ENCODE results near the gene ITPKC. TPM values are rescaled to one million over a fixed set of nuclear protein-coding genes. Genes with fewer than 3 reads are reported as not detected.

Gene ITPKC
- total and polyA plus RNA-seq, 10 of the 15 experiments (the other 5 are each of a cell fraction or from before 2014, with no cell fraction given), result 0.03 to 6.4 (median 3.5) TPM

DNA sequence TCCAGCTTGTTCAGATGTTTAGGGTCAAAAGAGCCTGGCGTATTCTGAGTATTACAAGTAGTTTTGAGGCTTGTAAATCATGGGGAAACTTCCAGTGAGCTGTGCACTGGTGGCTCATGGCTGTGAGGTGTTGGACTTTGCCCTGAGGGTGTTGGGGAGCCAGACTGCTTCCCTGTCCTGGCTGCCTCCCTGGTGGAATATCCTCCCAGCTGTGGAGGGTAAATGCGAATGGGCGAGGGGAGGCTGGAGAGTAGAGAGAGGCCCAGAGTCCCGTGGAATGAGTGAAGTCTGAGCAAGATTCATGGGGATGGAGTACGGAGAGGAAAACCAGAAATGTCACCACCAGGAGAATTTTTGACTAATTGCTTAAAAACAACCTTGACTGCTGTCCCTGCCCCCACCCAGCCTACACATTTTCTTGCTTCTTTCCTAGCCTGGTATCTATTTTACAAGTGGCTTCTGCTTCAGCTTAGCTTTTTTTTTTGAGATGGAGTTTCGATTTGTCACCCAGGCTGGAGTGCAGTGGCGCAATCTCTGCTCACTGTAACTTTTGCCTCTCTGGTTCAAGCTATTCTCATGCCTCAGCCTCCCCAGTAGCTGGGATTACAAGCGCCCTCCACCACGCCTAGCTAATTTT lies 37.8 kb downstream of the ITPKC start:
- Histone ChIP-seq H4K20me1 (ENCODE audit: control insufficient read depth, insufficient read depth) (peaks cover 14% of the 10 kb centered on the region), H3K79me2 (ENCODE audit: control insufficient read depth, insufficient read depth, low read length) (peaks cover 76% of the 10 kb centered on the region), H3K4me1 (ENCODE audit: control insufficient read depth, insufficient read depth, low read length) (peaks cover 19% of the 10 kb centered on the region), H2AFZ (ENCODE audit: control insufficient read depth, low read depth, low read length) (no peak overlapping the region), H3K9ac (ENCODE audit: control insufficient read depth, insufficient read depth, low read length) (peak overlapping the region; percentile 46), H3K27ac (ENCODE audit: control insufficient read depth, insufficient read depth) (peak overlapping the region; percentile 71), H3K9me3 (replicated peaks; ENCODE audit: control insufficient read depth, insufficient read depth, low read length) (no peaks in the 10 kb centered on the region), H3K4me2 (ENCODE audit: control insufficient read depth, insufficient read depth) (peak overlapping the region; percentile 95), H3K27me3 (replicated peaks in 1 of 2; ENCODE audit: control insufficient read depth in 2 of 2, insufficient read depth in 2 of 2, low read length in 1 of 2) (no peaks in the 10 kb centered on the region), H3K36me3 (ENCODE audit: control insufficient read depth in 2 of 2, insufficient read depth in 2 of 2, low read length in 1 of 2) (peaks cover 10 to 28% of the 10 kb centered on the region in 2 experiments; a peak in 3 of 4 replicates), H3K4me3 (peak overlapping the region; percentile 79)
- ATAC-seq, result no peak
- intact Hi-C loops (cut with micrococcal nuclease; ENCODE audit: unreplicated experiment), result loop anchor here (1.0 to 5.0 kb wide), 2 partner anchors 23 to 92 kb away; no protein-coding TSS in a partner anchor
- CTCF ChIA-PET, result interaction anchor here (1.0 to 9.0 kb wide), 10 partner anchors 16 to 93 kb away, joined by 3 to 72 read pairs (median 5); partner anchors contain the start of genes EGLN2 and RAB4B
- 0% methylated on average over 9 of the region's 9 CpGs for WGBS (ENCODE audit: insufficient coverage, insufficient replicate concordance, low lambda C conversion rate, missing lambda C conversion rate)
- no peak for DNase-seq (ENCODE audit: low read depth, low spot score)
- in situ Hi-C loops (cut with MboI), result no loop called here
- BruUV-seq (replicated peaks), result no TSS peak
- RAD21 ChIA-PET (ENCODE audit: unreplicated experiment), result interaction anchor here (0.6 to 16.3 kb wide), 18 partner anchors 9 to 1265 kb away, joined by 3 to 291 read pairs (median 4); partner anchors contain the start of genes EGLN2, MIA, NUMBL and RAB4B
- FAIRE-seq, result no peak
- POLR2A ChIA-PET, result interaction anchor here (0.5 to 9.5 kb wide), 20 partner anchors 9 to 591 kb away, joined by 3 to 331 read pairs (median 5); partner anchors contain the start of genes COQ8B, EGLN2, MIA and NUMBL
- SMC1A ChIA-PET (ENCODE audit: uncharacterized antibody, unreplicated experiment), result interaction anchor here (0.8 to 13.2 kb wide), 11 partner anchors 10 to 352 kb away, joined by 3 to 256 read pairs (median 3); partner anchors contain the start of genes COQ8B, EGLN2, ITPKC and MIA
- TF ChIP-seq NKRF (conservative IDR thresholded peaks at IDR 0.05) (no peak), HCFC1 (IDR thresholded peaks at IDR 0.05; ENCODE audit: low read length) (no peak), MEF2B (IDR thresholded peaks at IDR 0.05; ENCODE audit: partially characterized antibody, poor library complexity, severe bottlenecking) (no peak), GABPA (IDR thresholded peaks at IDR 0.05; ENCODE audit: low read depth) (no peak), IKZF1 (conservative IDR thresholded peaks at IDR 0.05) (peak; percentile 93), EP300 (IDR thresholded peaks at IDR 0.05; ENCODE audit: borderline replicate concordance in 1 of 2, control insufficient read depth in 1 of 2, low read depth in 2 of 2, low read length in 2 of 2) (no peak; a peak in 1 of 4 replicates), NRF1 (conservative IDR thresholded peaks at IDR 0.05; ENCODE audit: low read depth, low read length) (no peak), ZBTB4 (CRISPR knock-in tag; IDR thresholded peaks at IDR 0.05) (no peak), SMARCA5 (IDR thresholded peaks at IDR 0.05) (no peak; the same call in 1 of the 2 replicates), RELB (IDR thresholded peaks at IDR 0.05; ENCODE audit: low read depth) (peak; percentile 46; the same call in 1 of the 2 replicates), CREM (IDR thresholded peaks at IDR 0.05; ENCODE audit: low read depth) (no peak), ZBED1 (IDR thresholded peaks at IDR 0.05; ENCODE audit: borderline replicate concordance) (no peak), RAD21 (IDR thresholded peaks at IDR 0.05; ENCODE audit: insufficient read depth, low read depth, low read length) (no peak)
- TF ChIP-seq, protein P1, sequence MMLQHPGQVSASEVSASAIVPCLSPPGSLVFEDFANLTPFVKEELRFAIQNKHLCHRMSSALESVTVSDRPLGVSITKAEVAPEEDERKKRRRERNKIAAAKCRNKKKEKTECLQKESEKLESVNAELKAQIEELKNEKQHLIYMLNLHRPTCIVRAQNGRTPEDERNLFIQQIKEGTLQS (IDR thresholded peaks at IDR 0.05; ENCODE audit: borderline replicate concordance, extremely low read depth, low read depth, low read length), result no peak
- TF ChIP-seq, protein P2, sequence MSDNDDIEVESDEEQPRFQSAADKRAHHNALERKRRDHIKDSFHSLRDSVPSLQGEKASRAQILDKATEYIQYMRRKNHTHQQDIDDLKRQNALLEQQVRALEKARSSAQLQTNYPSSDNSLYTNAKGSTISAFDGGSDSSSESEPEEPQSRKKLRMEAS (IDR thresholded peaks at IDR 0.05; ENCODE audit: low read depth, low read length), result no peak

All from GM12878 (cell line).